Kasumi-1 (cell line): Measurements from ENCODE around the gene NAGLU.

Source experiments
- DNase-seq, 2 experiments: peaks; one replicate each; lab custom pipeline; 2025; lab: John Stamatoyannopoulos, UW

NAGLU gene

GRCh38 chr17:42536048-42536371 lies at the start of gene NAGLU:
Gene NAGLU (plus strand): TSS chr17:42536241. CDS start chr17:42536273, 32 bp downstream.
- DNase-seq = peak; percentile 80 to 82

- no peak for DNase-seq
Observed at GRCh38 chr17:42488032-42488431, 48.0 kb upstream of the NAGLU start.

GRCh38 chr17:42493319-42493718 lies 42.7 kb upstream of the NAGLU start:
- no peak for DNase-seq

GRCh38 chr17:42494673-42495072 lies 41.4 kb upstream of the NAGLU start:
- DNase-seq = no peak

- DNase-seq = no peak
Observed at GRCh38 chr17:42498828-42499227, 37.2 kb upstream of the NAGLU start.

GRCh38 chr17:42502091-42502490 lies 34.0 kb upstream of the NAGLU start:
- no peak for DNase-seq

- no peak for DNase-seq
Observed at GRCh38 chr17:42502926-42503325, 33.1 kb upstream of the NAGLU start.

- no peak for DNase-seq
Observed at GRCh38 chr17:42507671-42508070, 28.4 kb upstream of the NAGLU start.

- DNase-seq = peak; percentile 74 to 87
Observed at GRCh38 chr17:42508426-42509165, 27.4 kb upstream of the NAGLU start.

GRCh38 chr17:42509409-42509808 lies 26.6 kb upstream of the NAGLU start:
- no peak for DNase-seq

GRCh38 chr17:42509841-42510240 lies 26.2 kb upstream of the NAGLU start:
- DNase-seq = peak; percentile 45 to 51

GRCh38 chr17:42512246-42512645 lies 23.8 kb upstream of the NAGLU start:
- no peak for DNase-seq

- DNase-seq = no peak
Observed at GRCh38 chr17:42512733-42513251, 23.2 kb upstream of the NAGLU start.

- DNase-seq = no peak
Observed at GRCh38 chr17:42513686-42514085, 22.4 kb upstream of the NAGLU start.

GRCh38 chr17:42514279-42514678 lies 21.8 kb upstream of the NAGLU start:
- no peak for DNase-seq

- DNase-seq = no peak
Observed at GRCh38 chr17:42514867-42515266, 21.2 kb upstream of the NAGLU start.

GRCh38 chr17:42517516-42517915 lies 18.5 kb upstream of the NAGLU start:
- DNase-seq = peak; percentile 81 to 85

GRCh38 chr17:42518046-42518754 lies 17.8 kb upstream of the NAGLU start:
- peak in 1 of 2 experiments; percentile 60 for DNase-seq

- DNase-seq = peak; percentile 45 to 50
Observed at GRCh38 chr17:42518755-42519545, 17.1 kb upstream of the NAGLU start.

- peak in 1 of 2 experiments; percentile 12 for DNase-seq
Observed at GRCh38 chr17:42519546-42520491, 16.2 kb upstream of the NAGLU start.

- DNase-seq = peak in 1 of 2 experiments; percentile 37
Observed at GRCh38 chr17:42520540-42520951, 15.5 kb upstream of the NAGLU start.
